ENCODE measurements around the gene DUSP3. TPM values are rescaled to one million over a fixed set of nuclear protein-coding genes. Genes with fewer than 3 reads are reported as not detected.

DUSP3 gene
- total RNA-seq, 1 donor from 2014 or later = 293 TPM

DNA sequence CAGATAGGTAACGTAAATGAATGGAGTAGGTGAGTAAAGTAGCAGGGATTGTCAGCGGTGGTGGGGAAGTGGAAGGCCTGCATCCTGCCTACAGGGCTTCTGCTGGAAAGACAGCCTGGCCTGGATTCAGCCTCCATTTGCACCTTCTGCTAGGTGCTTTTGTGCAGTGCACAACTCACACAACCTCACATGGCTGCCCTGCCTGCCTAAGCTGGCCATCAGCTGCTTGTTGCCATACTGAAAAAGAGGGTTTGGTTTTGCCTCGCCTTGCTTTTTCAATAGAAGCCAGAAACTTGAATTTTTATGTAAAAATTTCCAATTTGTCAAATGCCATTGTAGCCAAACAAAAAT is 56.5 kb downstream of the DUSP3 start:
- intact Hi-C loops (cut with micrococcal nuclease) = no loop called here
- no peaks in the 10 kb centered on the region for H3K36me3 ChIP-seq
- no peaks in the 10 kb centered on the region for H3K9me3 ChIP-seq (replicated peaks)
- no peak for DNase-seq
- no peaks in the 10 kb centered on the region for H3K27me3 ChIP-seq (ENCODE audit: low read depth)
- H3K4me3 ChIP-seq = no peak overlapping the region
- peaks cover 9% of the 10 kb centered on the region for H3K4me1 ChIP-seq
- TF ChIP-seq, protein P1, sequence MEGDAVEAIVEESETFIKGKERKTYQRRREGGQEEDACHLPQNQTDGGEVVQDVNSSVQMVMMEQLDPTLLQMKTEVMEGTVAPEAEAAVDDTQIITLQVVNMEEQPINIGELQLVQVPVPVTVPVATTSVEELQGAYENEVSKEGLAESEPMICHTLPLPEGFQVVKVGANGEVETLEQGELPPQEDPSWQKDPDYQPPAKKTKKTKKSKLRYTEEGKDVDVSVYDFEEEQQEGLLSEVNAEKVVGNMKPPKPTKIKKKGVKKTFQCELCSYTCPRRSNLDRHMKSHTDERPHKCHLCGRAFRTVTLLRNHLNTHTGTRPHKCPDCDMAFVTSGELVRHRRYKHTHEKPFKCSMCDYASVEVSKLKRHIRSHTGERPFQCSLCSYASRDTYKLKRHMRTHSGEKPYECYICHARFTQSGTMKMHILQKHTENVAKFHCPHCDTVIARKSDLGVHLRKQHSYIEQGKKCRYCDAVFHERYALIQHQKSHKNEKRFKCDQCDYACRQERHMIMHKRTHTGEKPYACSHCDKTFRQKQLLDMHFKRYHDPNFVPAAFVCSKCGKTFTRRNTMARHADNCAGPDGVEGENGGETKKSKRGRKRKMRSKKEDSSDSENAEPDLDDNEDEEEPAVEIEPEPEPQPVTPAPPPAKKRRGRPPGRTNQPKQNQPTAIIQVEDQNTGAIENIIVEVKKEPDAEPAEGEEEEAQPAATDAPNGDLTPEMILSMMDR (IDR thresholded peaks at IDR 0.05; ENCODE audit: borderline replicate concordance) = no peak
- H3K27ac ChIP-seq (replicated peaks) = no peak overlapping the region

DNA sequence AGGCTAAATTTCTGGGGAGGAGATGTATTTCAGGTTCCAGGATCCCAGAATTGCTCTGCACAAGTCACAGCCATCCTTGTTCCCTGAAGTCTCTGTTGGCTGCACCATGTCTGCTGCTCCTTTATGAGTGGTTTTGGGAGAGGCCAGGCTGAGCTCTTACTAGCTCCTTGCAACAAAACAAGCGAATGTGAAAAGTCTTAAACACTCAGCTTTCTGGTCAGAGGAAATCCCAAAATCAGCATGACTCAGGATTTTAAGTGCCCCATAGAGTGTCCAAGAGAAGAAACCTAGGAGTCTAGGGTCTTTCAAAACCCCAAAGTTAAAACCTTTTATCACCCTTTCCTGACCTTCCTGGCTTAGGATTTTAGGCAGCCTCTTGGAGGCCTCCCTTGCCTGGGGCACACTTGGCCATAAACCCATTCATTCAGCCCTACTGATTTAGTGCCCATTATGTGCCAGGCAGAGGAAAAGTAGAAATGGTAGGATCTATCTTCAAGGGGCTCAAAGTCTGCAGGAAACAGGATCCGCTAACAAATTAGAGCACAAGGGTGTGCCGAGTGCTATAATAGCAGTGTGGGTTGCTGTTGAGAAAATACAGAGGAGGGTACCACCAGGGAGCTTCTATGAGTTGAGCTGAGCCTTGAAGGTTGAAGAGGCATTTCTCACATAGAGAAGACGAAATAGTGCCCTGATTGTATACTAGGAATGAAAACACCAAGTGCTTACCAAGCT is 57.1 kb downstream of the DUSP3 start:
- H3K4me1 ChIP-seq = peaks cover 9% of the 10 kb centered on the region
- TF ChIP-seq, protein P1 (IDR thresholded peaks at IDR 0.05; ENCODE audit: borderline replicate concordance) = no peak
- no peaks in the 10 kb centered on the region for H3K9me3 ChIP-seq (replicated peaks)
- H3K27me3 ChIP-seq (ENCODE audit: low read depth) = no peaks in the 10 kb centered on the region
- intact Hi-C loops (cut with micrococcal nuclease) = no loop called here
- H3K27ac ChIP-seq (replicated peaks) = peak overlapping the region; percentile 94
- H3K36me3 ChIP-seq = no peaks in the 10 kb centered on the region
- no peak for DNase-seq
- H3K4me3 ChIP-seq = no peak overlapping the region

DNA sequence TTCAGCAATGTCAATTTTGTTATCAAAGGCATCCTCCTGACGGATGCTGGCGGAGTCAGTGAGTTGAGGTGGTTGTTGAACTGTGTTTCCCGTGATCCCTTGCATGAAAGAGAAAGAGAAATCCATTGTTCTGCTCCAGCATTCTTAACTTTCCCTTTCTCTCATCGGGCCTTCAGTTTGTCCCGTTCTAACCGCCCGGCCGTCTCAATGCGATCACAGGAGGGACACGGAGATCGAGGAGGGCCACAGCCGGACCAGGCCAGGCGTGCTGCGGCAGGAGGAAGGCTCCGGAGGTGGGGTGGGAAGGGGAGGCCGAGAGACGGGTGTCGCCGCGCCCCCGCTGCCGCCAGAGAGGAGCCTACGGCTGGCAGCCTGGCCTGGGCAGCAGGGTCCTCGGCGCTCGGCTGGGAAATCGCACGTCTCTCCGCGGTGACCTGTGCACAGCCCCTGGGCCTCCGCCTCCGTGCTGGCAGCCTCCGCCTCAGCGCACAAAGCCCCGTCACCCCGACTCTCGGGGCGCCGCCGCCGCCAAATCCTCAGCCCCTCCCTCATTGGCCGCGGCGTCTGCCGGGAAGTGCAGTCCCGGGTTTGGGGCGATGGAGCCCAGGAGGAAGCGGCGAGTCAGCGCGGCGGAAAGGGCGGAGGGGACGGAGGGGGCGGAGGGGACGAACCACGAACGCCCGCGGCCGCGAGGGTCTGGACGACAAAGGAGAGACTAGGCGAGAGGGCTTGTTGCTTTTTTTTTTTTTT is 58.3 kb downstream of the DUSP3 start:
- H3K9me3 ChIP-seq (replicated peaks) = no peaks in the 10 kb centered on the region
- peak overlapping the region; percentile 74 for H3K4me3 ChIP-seq
- peak overlapping the region; percentile 94 for H3K27ac ChIP-seq (replicated peaks)
- TF ChIP-seq, protein P1 (IDR thresholded peaks at IDR 0.05; ENCODE audit: borderline replicate concordance) = no peak
- H3K27me3 ChIP-seq (ENCODE audit: low read depth) = no peaks in the 10 kb centered on the region
- DNase-seq = peak; percentile 86
- intact Hi-C loops (cut with micrococcal nuclease) = no loop called here
- H3K4me1 ChIP-seq = peaks cover 9% of the 10 kb centered on the region
- H3K36me3 ChIP-seq = no peaks in the 10 kb centered on the region

DNA sequence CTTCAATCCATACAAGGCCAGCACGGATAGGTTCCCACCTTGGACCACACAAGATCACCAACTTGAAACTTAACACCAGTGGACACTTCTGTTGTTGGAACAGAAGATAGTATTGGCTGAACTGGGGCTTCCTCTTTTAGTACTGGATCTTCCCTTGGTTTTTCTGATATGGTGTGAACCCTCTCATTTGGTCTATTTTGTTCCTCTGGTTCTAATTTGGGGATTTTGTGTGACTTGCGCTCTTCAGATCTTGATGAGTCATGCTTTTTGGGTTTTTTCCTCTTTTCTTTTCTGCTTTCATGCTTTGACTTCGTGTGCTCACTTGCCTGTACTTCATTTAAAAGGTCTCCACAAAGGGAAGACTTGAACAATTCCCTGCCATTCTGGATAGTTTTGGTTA is 59.2 kb downstream of the DUSP3 start:
- H3K4me3 ChIP-seq = no peak overlapping the region
- peaks cover 9% of the 10 kb centered on the region for H3K4me1 ChIP-seq
- no peak for DNase-seq
- H3K9me3 ChIP-seq (replicated peaks) = no peaks in the 10 kb centered on the region
- H3K27me3 ChIP-seq (ENCODE audit: low read depth) = no peaks in the 10 kb centered on the region
- H3K27ac ChIP-seq (replicated peaks) = peak overlapping the region; percentile 94
- H3K36me3 ChIP-seq = no peaks in the 10 kb centered on the region
- intact Hi-C loops (cut with micrococcal nuclease) = no loop called here
- TF ChIP-seq, protein P1 (IDR thresholded peaks at IDR 0.05; ENCODE audit: borderline replicate concordance) = no peak

DNA sequence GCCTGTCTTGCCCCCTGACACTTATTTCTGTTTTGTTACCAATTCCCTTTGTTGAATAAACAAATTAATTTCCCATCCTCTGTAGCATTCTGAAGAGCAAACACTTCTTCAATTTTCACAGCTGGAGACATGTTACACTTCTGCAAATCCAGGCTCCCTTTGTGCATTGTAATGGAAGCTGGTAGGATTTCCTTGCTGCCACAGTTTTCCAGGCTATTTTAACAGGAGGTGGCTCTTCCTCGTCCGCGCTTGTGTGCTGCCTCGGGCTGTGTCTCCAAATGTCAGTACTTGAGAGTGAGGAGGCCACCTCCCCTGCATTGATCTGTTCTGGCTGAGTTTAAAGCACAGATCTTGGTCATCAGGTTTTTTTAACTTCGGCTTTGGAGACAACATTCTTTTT is 60.2 kb downstream of the DUSP3 start:
- Histone ChIP-seq H3K9me3 (replicated peaks) (no peaks in the 10 kb centered on the region), H3K27ac (replicated peaks) (no peak overlapping the region), H3K4me3 (no peak overlapping the region), H3K27me3 (ENCODE audit: low read depth) (no peaks in the 10 kb centered on the region), H3K36me3 (no peaks in the 10 kb centered on the region), H3K4me1 (peaks cover 18% of the 10 kb centered on the region)
- no peak for DNase-seq
- intact Hi-C loops (cut with micrococcal nuclease) = no loop called here
- TF ChIP-seq, protein P1 (IDR thresholded peaks at IDR 0.05; ENCODE audit: borderline replicate concordance) = no peak
